Measurements from ENCODE around the gene ANK3.
A peak's percentile ranks its signal among the peaks of the same experiment; 100 is the strongest.

Gene ANK3

DNA sequence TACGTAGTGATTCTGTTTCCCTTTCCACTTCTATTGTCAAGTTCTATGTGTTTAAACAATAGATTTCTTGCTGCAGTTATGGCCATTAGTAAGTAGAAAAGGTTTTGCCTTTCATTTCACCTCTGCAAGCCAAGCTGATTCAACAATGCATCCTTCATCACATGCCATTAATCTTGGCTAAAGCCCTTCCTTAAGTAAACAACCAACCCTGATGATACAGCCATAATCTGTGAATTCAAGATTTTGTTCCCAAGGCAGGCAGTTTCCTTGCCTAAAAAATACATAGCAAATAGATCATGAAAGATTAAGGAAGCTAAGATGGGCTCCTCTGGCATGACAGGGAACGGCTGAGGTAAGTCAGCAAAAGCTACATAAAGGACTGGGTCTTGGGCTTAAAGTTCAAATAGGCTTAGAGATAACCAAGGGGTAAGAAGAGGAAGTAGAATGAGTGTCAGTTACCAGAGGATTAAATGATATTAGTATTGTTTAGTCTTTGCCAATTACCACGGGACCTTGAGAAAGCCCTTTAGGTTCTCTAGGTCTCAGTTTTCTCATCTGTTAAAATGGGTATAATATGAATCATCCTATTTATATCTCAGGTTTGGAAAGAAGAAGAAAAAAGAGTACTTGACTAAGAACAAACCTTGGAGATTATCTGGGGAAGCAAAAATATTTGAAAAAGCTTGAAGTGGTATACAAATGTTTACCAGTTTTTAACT is 35.9 kb upstream of the ANK3 start:
- H3K4me3 Mint-ChIP-seq: no peak overlapping the region
- no peaks in the 10 kb centered on the region for H3K9me3 Mint-ChIP-seq
- H3K36me3 Mint-ChIP-seq (ENCODE audit: low read depth): no peaks in the 10 kb centered on the region
- peak overlapping the region in 1 of 3 experiments; percentile 36 for H3K27ac Mint-ChIP-seq
- H3K27me3 Mint-ChIP-seq (ENCODE audit: low read depth): no peaks in the 10 kb centered on the region
- TF ChIP-seq, protein P1, sequence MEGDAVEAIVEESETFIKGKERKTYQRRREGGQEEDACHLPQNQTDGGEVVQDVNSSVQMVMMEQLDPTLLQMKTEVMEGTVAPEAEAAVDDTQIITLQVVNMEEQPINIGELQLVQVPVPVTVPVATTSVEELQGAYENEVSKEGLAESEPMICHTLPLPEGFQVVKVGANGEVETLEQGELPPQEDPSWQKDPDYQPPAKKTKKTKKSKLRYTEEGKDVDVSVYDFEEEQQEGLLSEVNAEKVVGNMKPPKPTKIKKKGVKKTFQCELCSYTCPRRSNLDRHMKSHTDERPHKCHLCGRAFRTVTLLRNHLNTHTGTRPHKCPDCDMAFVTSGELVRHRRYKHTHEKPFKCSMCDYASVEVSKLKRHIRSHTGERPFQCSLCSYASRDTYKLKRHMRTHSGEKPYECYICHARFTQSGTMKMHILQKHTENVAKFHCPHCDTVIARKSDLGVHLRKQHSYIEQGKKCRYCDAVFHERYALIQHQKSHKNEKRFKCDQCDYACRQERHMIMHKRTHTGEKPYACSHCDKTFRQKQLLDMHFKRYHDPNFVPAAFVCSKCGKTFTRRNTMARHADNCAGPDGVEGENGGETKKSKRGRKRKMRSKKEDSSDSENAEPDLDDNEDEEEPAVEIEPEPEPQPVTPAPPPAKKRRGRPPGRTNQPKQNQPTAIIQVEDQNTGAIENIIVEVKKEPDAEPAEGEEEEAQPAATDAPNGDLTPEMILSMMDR (IDR thresholded peaks at IDR 0.05; ENCODE audit: unreplicated experiment in 3 of 3): no peak
- peaks cover 41% of the 10 kb centered on the region for H3K4me1 Mint-ChIP-seq

DNA sequence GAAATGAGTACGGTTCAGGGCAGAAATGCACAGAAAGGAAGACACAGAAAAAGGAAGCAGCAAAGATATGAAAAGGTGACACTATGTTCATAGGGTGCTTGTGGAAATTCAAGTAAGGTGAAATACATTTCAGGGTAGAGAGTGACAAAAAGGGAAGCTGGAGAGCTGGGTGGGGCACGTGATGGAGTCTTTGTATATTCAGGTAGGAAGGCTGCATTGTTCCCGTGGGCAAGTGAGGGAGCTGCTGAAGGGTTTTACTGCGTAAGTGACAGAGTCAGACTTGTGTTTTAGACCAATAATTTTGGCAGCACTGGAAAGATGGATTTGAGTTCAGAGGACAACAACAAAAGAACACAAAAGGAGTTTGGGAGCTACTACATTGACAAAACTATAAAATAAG is 35.3 kb upstream of the ANK3 start:
- Mint-ChIP-seq H3K27me3 (ENCODE audit: low read depth) (no peaks in the 10 kb centered on the region), H3K36me3 (ENCODE audit: low read depth) (no peaks in the 10 kb centered on the region), H3K4me3 (no peak overlapping the region), H3K27ac (no peak overlapping the region), H3K9me3 (no peaks in the 10 kb centered on the region), H3K4me1 (peaks cover 37% of the 10 kb centered on the region)
- TF ChIP-seq, protein P1 (IDR thresholded peaks at IDR 0.05; ENCODE audit: unreplicated experiment in 3 of 3): no peak

DNA sequence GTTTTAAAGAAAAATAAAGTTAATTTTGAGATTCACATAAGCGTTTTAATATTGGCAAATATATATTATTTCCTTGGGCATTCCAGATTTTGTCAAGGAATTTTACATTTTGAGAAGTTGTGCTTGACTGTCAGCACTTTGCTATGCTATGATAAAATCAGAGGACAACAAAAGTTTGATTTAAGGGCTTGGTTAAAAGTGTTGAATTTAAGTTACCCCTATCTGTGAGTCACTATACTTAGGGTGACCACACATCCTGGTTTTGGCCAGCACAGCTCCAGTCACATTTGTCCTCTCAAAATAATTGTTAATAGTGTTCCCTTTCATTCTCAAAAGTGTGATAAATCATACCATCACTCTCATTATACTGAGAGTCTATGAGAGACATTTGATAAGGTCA is 34.2 kb upstream of the ANK3 start:
- Mint-ChIP-seq H3K4me3 (no peak overlapping the region), H3K9me3 (no peaks in the 10 kb centered on the region), H3K4me1 (peaks cover 29% of the 10 kb centered on the region), H3K27me3 (ENCODE audit: low read depth) (no peaks in the 10 kb centered on the region), H3K27ac (no peak overlapping the region), H3K36me3 (ENCODE audit: low read depth) (no peaks in the 10 kb centered on the region)
- TF ChIP-seq, protein P1 (IDR thresholded peaks at IDR 0.05; ENCODE audit: unreplicated experiment in 3 of 3): no peak

DNA sequence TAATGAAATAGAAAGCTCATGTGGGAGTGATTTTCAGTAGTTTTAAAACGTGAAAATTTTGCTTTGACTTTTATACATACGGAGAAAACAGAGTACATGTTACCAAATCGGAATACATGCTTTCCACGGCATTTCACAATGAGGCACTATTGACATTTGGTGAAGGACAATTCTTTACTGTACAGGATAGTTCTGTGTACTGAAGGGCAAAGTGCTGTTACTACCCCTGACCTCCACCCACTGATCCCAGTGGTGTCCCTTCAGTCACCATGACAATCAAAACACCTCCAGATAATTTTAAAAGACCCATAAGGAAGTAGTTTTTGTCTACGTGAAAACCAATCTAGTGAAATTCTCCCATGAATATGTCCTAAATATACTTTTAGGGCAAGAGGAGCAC is 33.1 kb upstream of the ANK3 start:
- Mint-ChIP-seq H3K4me1 (peaks cover 21% of the 10 kb centered on the region), H3K4me3 (no peak overlapping the region), H3K9me3 (no peaks in the 10 kb centered on the region)

DNA sequence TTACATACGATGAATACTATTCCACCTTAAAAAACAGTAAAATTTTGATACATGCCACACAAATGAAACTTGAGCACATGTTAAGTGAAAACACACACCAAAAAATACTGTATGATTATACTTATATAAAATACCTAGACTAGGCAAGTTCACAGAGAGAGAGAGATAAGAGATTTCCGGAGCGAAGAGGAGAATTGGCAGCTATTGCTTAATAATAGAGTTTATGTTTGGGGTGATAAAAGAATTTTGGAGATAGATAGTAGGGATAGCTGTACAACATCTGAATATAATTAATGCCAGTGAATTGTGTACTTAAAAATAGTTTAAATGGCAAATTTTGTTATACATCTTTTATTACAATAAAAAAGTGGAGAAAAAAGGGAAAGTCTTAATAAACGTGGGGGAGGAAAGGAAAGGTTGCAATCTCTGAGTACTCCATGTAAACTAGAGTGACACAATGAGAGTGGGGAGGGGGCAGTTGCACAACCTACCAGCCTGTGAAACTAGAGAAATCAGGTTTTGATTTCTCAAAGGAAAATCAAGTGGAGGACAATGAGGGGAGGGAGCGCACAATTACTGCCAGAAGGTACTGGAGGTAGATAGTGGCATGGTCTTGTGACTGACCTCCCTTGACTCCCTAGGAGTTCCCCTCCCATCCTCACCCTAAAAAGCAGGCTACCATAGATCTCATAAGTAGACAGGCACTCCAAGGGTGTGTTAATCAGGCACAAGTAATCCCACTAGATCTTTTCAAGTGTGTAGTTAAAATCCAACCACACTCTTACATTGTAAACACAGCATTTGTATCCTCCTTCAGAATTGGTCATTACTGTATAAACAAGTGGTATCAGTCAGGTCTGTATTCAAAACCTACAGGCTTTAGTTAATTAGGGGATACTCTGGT is 31.6 kb upstream of the ANK3 start:
- Mint-ChIP-seq H3K4me1 (peaks cover 15% of the 10 kb centered on the region), H3K4me3 (no peak overlapping the region), H3K27me3 (ENCODE audit: low read depth) (peaks cover 5% of the 10 kb centered on the region), H3K27ac (peak overlapping the region in 2 of 3 experiments; percentile 42 to 75), H3K36me3 (ENCODE audit: low read depth) (no peaks in the 10 kb centered on the region), H3K9me3 (no peaks in the 10 kb centered on the region)
- TF ChIP-seq, protein P1 (IDR thresholded peaks at IDR 0.05; ENCODE audit: unreplicated experiment in 3 of 3): no peak

More for the DNA sequence above, 33.1 kb upstream of the ANK3 start:
- H3K27ac Mint-ChIP-seq: peak overlapping the region in 1 of 3 experiments; percentile 75
- H3K27me3 Mint-ChIP-seq (ENCODE audit: low read depth): no peaks in the 10 kb centered on the region
- TF ChIP-seq, protein P1 (IDR thresholded peaks at IDR 0.05; ENCODE audit: unreplicated experiment in 3 of 3): no peak
- no peaks in the 10 kb centered on the region for H3K36me3 Mint-ChIP-seq (ENCODE audit: low read depth)

Data from nephron (organoid).